ENCODE measurements around the gene LMF1. TPM values are rescaled to one million over a fixed set of nuclear protein-coding genes. Genes with fewer than 3 reads are reported as not detected.
"Not testable (repeated sequence)": the region's sequence is repeated elsewhere in the genome, so short reads cannot be mapped to it uniquely, and the experiment has no call there.

The LMF1 gene
- total and polyA plus RNA-seq, 12 donors, result 5.1 to 15.4 (median 7.6) TPM

- no peak overlapping the region for H3K27ac ChIP-seq
- DNase-seq, result peak in 1 of 2 donors; percentile 4
- intact Hi-C loops (cut with DNase I), result no loop called here
- H3K4me3 ChIP-seq, result no peak overlapping the region
- no peak for ATAC-seq
- peaks cover 0 to 12% (median 8%) of the 10 kb centered on the region in 9 donors for H3K4me1 ChIP-seq
- TF ChIP-seq CTCF (IDR thresholded peaks at IDR 0.05), result no peak
- peaks cover 0 to 14% (median 0%) of the 10 kb centered on the region in 9 donors for H3K36me3 ChIP-seq
- no peaks in the 10 kb centered on the region for H3K27me3 ChIP-seq
- 89% methylated on average over 24 of the region's 24 CpGs for WGBS, 2 donors
- H3K9me3 ChIP-seq, result peaks cover 0 to 21% (median 15%) of the 10 kb centered on the region in 11 donors
These were observed 81.7 kb downstream of the LMF1 start for GRCh38 chr16:888901-889570.

- ATAC-seq; intact Hi-C loops (cut with DNase I): not testable (repeated sequence)
- 93% methylated on average over 13 to 15 of the region's 15 CpGs for WGBS, 2 donors
These were observed 82.3 kb downstream of the LMF1 start for GRCh38 chr16:888456-888855.

DNA sequence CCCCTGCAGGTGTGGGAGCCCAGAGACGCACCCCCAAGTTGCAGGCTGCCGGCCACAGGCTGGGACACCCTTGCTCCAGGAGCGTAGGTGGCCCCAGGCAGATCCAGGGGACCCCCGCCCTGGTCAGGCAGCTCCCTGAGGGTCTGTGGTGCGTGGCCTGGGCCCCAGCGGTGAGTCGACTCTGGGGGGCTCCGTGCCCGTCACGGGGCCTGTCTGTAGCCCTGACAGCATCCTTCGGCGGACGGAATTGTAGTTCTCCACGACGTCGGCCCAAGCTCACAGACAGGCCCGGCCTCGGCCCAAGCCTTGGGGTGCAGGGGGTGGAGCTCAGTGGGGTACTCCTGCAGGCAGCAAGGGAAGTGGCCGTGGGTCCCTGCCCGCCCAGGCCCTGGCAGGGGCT, 82.9 kb downstream of the LMF1 start:
- intact Hi-C loops (cut with DNase I), result no loop called here
- TF ChIP-seq CTCF (IDR thresholded peaks at IDR 0.05), result no peak
- 96 to 97% methylated on average over 20 of the region's 20 CpGs for WGBS, 2 donors
- Histone ChIP-seq H3K9me3 (peaks cover 0 to 31% (median 23%) of the 10 kb centered on the region in 11 donors), H3K27me3 (no peaks in the 10 kb centered on the region), H3K4me1 (peaks cover 0 to 12% (median 8%) of the 10 kb centered on the region in 9 donors), H3K4me3 (no peak overlapping the region), H3K27ac (no peak overlapping the region), H3K36me3 (peaks cover 0 to 14% (median 0%) of the 10 kb centered on the region in 9 donors)
- no peak for DNase-seq
- peak in 1 of 8 donors; percentile 19 for ATAC-seq

More at GRCh38 chr16:888456-888855, 82.3 kb downstream of the LMF1 start:
- Histone ChIP-seq H3K4me1 (peaks cover 0 to 12% (median 8%) of the 10 kb centered on the region in 9 donors), H3K36me3 (peaks cover 0 to 14% (median 0%) of the 10 kb centered on the region in 9 donors), H3K9me3 (peaks cover 0 to 27% (median 20%) of the 10 kb centered on the region in 11 donors)
- not testable (repeated sequence) for H3K27ac ChIP-seq, H3K27me3 ChIP-seq, H3K4me3 ChIP-seq, DNase-seq

- 65 to 71% methylated on average over 41 to 43 of the region's 44 CpGs for WGBS, 2 donors
- H3K27me3 ChIP-seq, result no peaks in the 10 kb centered on the region
- no peak for DNase-seq
These were observed 83.7 kb downstream of the LMF1 start for GRCh38 chr16:886802-887731.

More at GRCh38 chr16:886802-887731, 83.7 kb downstream of the LMF1 start:
- ATAC-seq, result peak in 2 of 8 donors; percentile 18 to 47
- Histone ChIP-seq H3K36me3 (peaks cover 0 to 12% (median 0%) of the 10 kb centered on the region in 9 donors), H3K9me3 (peaks cover 0 to 31% (median 23%) of the 10 kb centered on the region in 11 donors), H3K27ac (no peak overlapping the region), H3K4me1 (peaks cover 0 to 12% (median 8%) of the 10 kb centered on the region in 9 donors), H3K4me3 (no peak overlapping the region)
- intact Hi-C loops (cut with DNase I), result no loop called here
- TF ChIP-seq CTCF (IDR thresholded peaks at IDR 0.05), result no peak

All from heart right ventricle (tissue), 16 donors.